Dermis blood vessel endothelial cell (primary cell): ENCODE measurements around the gene RAP1GAP2. TPM values are rescaled to one million over a fixed set of nuclear protein-coding genes. Genes with fewer than 3 reads are reported as not detected.

ENCODE experiments used
- DNase-seq: peaks from one replicate; pipeline ENCODE4 v3.0.0; 2010
- total RNA-seq: library from RNA; depleted of rRNA; stranded (reverse); fragments of >200 nt; gene quantifications from 2 replicates; pipeline ENCODE4 v1.2.3, GENCODE V29; 2014

The RAP1GAP2 gene
- total RNA-seq, 1 donor from 2014 or later = 4.1 TPM

GRCh38 chr17:2854143-2855055 is 58.2 kb downstream of the RAP1GAP2 start:
- DNase-seq = no peak

- DNase-seq = no peak
These were observed 58.9 kb downstream of the RAP1GAP2 start for GRCh38 chr17:2855063-2855600.

GRCh38 chr17:2856727-2857126 is 60.5 kb downstream of the RAP1GAP2 start:
- no peak for DNase-seq

GRCh38 chr17:2860045-2860444 is 63.8 kb downstream of the RAP1GAP2 start:
- no peak for DNase-seq

GRCh38 chr17:2860883-2861282 is 64.6 kb downstream of the RAP1GAP2 start:
- DNase-seq = no peak

- DNase-seq = no peak
These were observed 66.0 kb downstream of the RAP1GAP2 start for GRCh38 chr17:2862197-2862596.

GRCh38 chr17:2863204-2863603 is 67.0 kb downstream of the RAP1GAP2 start:
- DNase-seq = no peak

- no peak for DNase-seq
These were observed 69.0 kb downstream of the RAP1GAP2 start for GRCh38 chr17:2865228-2865627.

GRCh38 chr17:2867441-2868424 is 71.5 kb downstream of the RAP1GAP2 start:
- no peak for DNase-seq

- no peak for DNase-seq
These were observed 73.4 kb downstream of the RAP1GAP2 start for GRCh38 chr17:2869604-2870003.

- no peak for DNase-seq
These were observed 75.0 kb downstream of the RAP1GAP2 start for GRCh38 chr17:2871205-2871604.

GRCh38 chr17:2871720-2872119 is 75.5 kb downstream of the RAP1GAP2 start:
- no peak for DNase-seq

GRCh38 chr17:2872282-2872681 is 76.0 kb downstream of the RAP1GAP2 start:
- no peak for DNase-seq

GRCh38 chr17:2874189-2874686 is 78.0 kb downstream of the RAP1GAP2 start:
- DNase-seq = no peak

- no peak for DNase-seq
These were observed 79.4 kb downstream of the RAP1GAP2 start for GRCh38 chr17:2875608-2876007.

- no peak for DNase-seq
These were observed 80.2 kb downstream of the RAP1GAP2 start for GRCh38 chr17:2876467-2876866.

GRCh38 chr17:2878751-2879254 is 82.6 kb downstream of the RAP1GAP2 start:
- DNase-seq = no peak

- DNase-seq = no peak
These were observed 83.8 kb downstream of the RAP1GAP2 start for GRCh38 chr17:2880050-2880449.

- DNase-seq = no peak
These were observed 85.1 kb downstream of the RAP1GAP2 start for GRCh38 chr17:2881295-2881694.

GRCh38 chr17:2883544-2884213 is 87.4 kb downstream of the RAP1GAP2 start:
- no peak for DNase-seq

GRCh38 chr17:2885733-2886132 is 89.5 kb downstream of the RAP1GAP2 start:
- no peak for DNase-seq

- no peak for DNase-seq
These were observed 92.1 kb downstream of the RAP1GAP2 start for GRCh38 chr17:2888326-2888725.
